Stimulated activated naive CD8-positive, alpha-beta T cell treated with anti-CD3 and anti-CD28 coated beads, Interleukin-15, Interleukin-2, amounts not matched to agents 100 ng/mL and 50 ng/mL, for 24 hours (primary cell): ENCODE results near the gene PCDHB5.
"Not testable (repeated sequence)": the region's sequence is repeated elsewhere in the genome, so short reads cannot be mapped to it uniquely, and the experiment has no call there.

Experiments
- H3K27ac Mint-ChIP-seq: one replicate; pipeline ENCODE4 v1.8.0; 2021; ENCODE audit warnings: mild to moderate bottlenecking, mixed read lengths
- H3K27me3 Mint-ChIP-seq: one replicate; pipeline ENCODE4 v1.8.0; 2021; ENCODE audit warnings: mixed read lengths
- H3K36me3 Mint-ChIP-seq: one replicate; pipeline ENCODE4 v1.8.0; 2021; ENCODE audit warnings: low read depth, mixed read lengths
- H3K4me1 Mint-ChIP-seq: one replicate; pipeline ENCODE4 v1.8.0; 2021; ENCODE audit warnings: low read depth, mixed read lengths
- H3K4me3 Mint-ChIP-seq: one replicate; pipeline ENCODE4 v1.8.0; 2021; ENCODE audit warnings: mild to moderate bottlenecking, mixed read lengths
- H3K9me3 Mint-ChIP-seq: one replicate; pipeline ENCODE4 v1.8.0; 2021; ENCODE audit warnings: mixed read lengths

Gene PCDHB5

GRCh38 chr5:141135030-141135717 is at the start of gene PCDHB5:
Gene PCDHB5, plus strand, starts transcription at chr5:141135206. Its CDS starts 229 bp downstream, at chr5:141135435.
- H3K36me3 Mint-ChIP-seq: peaks cover 4% of the 10 kb centered on the region
- H3K27me3 Mint-ChIP-seq: peaks cover 20% of the 10 kb centered on the region
- H3K9me3 Mint-ChIP-seq: peaks cover 32% of the 10 kb centered on the region
- no peak within 1 kb of the TSS for H3K27ac Mint-ChIP-seq
- peak within 1 kb of the TSS; percentile 37 for H3K4me3 Mint-ChIP-seq
- no peaks in the 10 kb centered on the region for H3K4me1 Mint-ChIP-seq

- peaks cover 25% of the 10 kb centered on the region for H3K9me3 Mint-ChIP-seq
- H3K27ac Mint-ChIP-seq: no peak within 1 kb of the TSS
- H3K4me1 Mint-ChIP-seq: no peaks in the 10 kb centered on the region
- peaks cover 9% of the 10 kb centered on the region for H3K36me3 Mint-ChIP-seq
- H3K4me3 Mint-ChIP-seq: no peak within 1 kb of the TSS
- H3K27me3 Mint-ChIP-seq: peaks cover 48% of the 10 kb centered on the region
These were observed 40.3 kb upstream of the PCDHB5 start, which contains the start of gene PCDHB2 for GRCh38 chr5:141094481-141095262. Gene PCDHB2, plus strand, starts transcription at chr5:141094615. Its CDS starts 176 bp downstream, at chr5:141094791.

GRCh38 chr5:141095263-141095641 is 39.8 kb upstream of the PCDHB5 start:
- peaks cover 9% of the 10 kb centered on the region for H3K36me3 Mint-ChIP-seq
- no peaks in the 10 kb centered on the region for H3K4me1 Mint-ChIP-seq
- H3K4me3 Mint-ChIP-seq: no peak overlapping the region
- peaks cover 51% of the 10 kb centered on the region for H3K27me3 Mint-ChIP-seq
- H3K27ac Mint-ChIP-seq: no peak overlapping the region
- peaks cover 26% of the 10 kb centered on the region for H3K9me3 Mint-ChIP-seq

GRCh38 chr5:141096181-141096580 is 38.8 kb upstream of the PCDHB5 start:
- not testable (repeated sequence) for H3K4me3 Mint-ChIP-seq, H3K27ac Mint-ChIP-seq, H3K4me1 Mint-ChIP-seq, H3K36me3 Mint-ChIP-seq
- Mint-ChIP-seq H3K9me3 (peaks cover 26% of the 10 kb centered on the region), H3K27me3 (peaks cover 59% of the 10 kb centered on the region)

- H3K27ac Mint-ChIP-seq, H3K4me1 Mint-ChIP-seq, H3K36me3 Mint-ChIP-seq, H3K4me3 Mint-ChIP-seq: not testable (repeated sequence)
- H3K27me3 Mint-ChIP-seq: peaks cover 63% of the 10 kb centered on the region
- peaks cover 30% of the 10 kb centered on the region for H3K9me3 Mint-ChIP-seq
These were observed 38.4 kb upstream of the PCDHB5 start for GRCh38 chr5:141096586-141096985.

GRCh38 chr5:141100243-141100805 is 34.7 kb upstream of the PCDHB5 start, which contains the start of gene PCDHB3:
Gene PCDHB3, plus strand, starts transcription at chr5:141100473. Its CDS starts 177 bp downstream, at chr5:141100650.
- H3K9me3 Mint-ChIP-seq: peaks cover 18% of the 10 kb centered on the region
- no peaks in the 10 kb centered on the region for H3K4me1 Mint-ChIP-seq
- H3K4me3 Mint-ChIP-seq: no peak within 1 kb of the TSS
- no peak within 1 kb of the TSS for H3K27ac Mint-ChIP-seq
- peaks cover 58% of the 10 kb centered on the region for H3K27me3 Mint-ChIP-seq
- peaks cover 7% of the 10 kb centered on the region for H3K36me3 Mint-ChIP-seq

GRCh38 chr5:141101059-141101458 is 33.9 kb upstream of the PCDHB5 start:
- H3K4me3 Mint-ChIP-seq: no peak overlapping the region
- no peak overlapping the region for H3K27ac Mint-ChIP-seq
- peaks cover 12% of the 10 kb centered on the region for H3K9me3 Mint-ChIP-seq
- no peaks in the 10 kb centered on the region for H3K4me1 Mint-ChIP-seq
- H3K36me3 Mint-ChIP-seq: no peaks in the 10 kb centered on the region
- peaks cover 53% of the 10 kb centered on the region for H3K27me3 Mint-ChIP-seq

- not testable (repeated sequence) for H3K27ac Mint-ChIP-seq, H3K4me3 Mint-ChIP-seq, H3K4me1 Mint-ChIP-seq, H3K36me3 Mint-ChIP-seq
- peaks cover 12% of the 10 kb centered on the region for H3K9me3 Mint-ChIP-seq
- peaks cover 51% of the 10 kb centered on the region for H3K27me3 Mint-ChIP-seq
These were observed 32.9 kb upstream of the PCDHB5 start for GRCh38 chr5:141102070-141102469.

- H3K9me3 Mint-ChIP-seq: peaks cover 12% of the 10 kb centered on the region
- H3K27me3 Mint-ChIP-seq: peaks cover 48% of the 10 kb centered on the region
- not testable (repeated sequence) for H3K4me3 Mint-ChIP-seq, H3K4me1 Mint-ChIP-seq, H3K27ac Mint-ChIP-seq, H3K36me3 Mint-ChIP-seq
These were observed 32.5 kb upstream of the PCDHB5 start for GRCh38 chr5:141102471-141102870.

- peaks cover 8% of the 10 kb centered on the region for H3K9me3 Mint-ChIP-seq
- H3K4me3 Mint-ChIP-seq: no peak overlapping the region
- H3K27me3 Mint-ChIP-seq: peaks cover 33% of the 10 kb centered on the region
- H3K27ac Mint-ChIP-seq: no peak overlapping the region
- no peaks in the 10 kb centered on the region for H3K36me3 Mint-ChIP-seq
- no peaks in the 10 kb centered on the region for H3K4me1 Mint-ChIP-seq
These were observed 29.7 kb upstream of the PCDHB5 start for GRCh38 chr5:141105350-141105749.

GRCh38 chr5:141119250-141119649 is 15.8 kb upstream of the PCDHB5 start:
- no peaks in the 10 kb centered on the region for H3K36me3 Mint-ChIP-seq
- H3K4me1 Mint-ChIP-seq: no peaks in the 10 kb centered on the region
- H3K9me3 Mint-ChIP-seq: peaks cover 25% of the 10 kb centered on the region
- H3K4me3 Mint-ChIP-seq: no peak overlapping the region
- peaks cover 26% of the 10 kb centered on the region for H3K27me3 Mint-ChIP-seq
- H3K27ac Mint-ChIP-seq: no peak overlapping the region

- Mint-ChIP-seq H3K9me3 (peaks cover 16% of the 10 kb centered on the region), H3K4me3 (no peak within 1 kb of the TSS)
These were observed 13.4 kb upstream of the PCDHB5 start, which contains the start of gene PCDHB4 for GRCh38 chr5:141121563-141121962. Gene PCDHB4, plus strand, starts transcription at chr5:141121818. Its CDS starts 181 bp downstream, at chr5:141121999.

GRCh38 chr5:141121985-141122384 is 13.0 kb upstream of the PCDHB5 start:
- Mint-ChIP-seq H3K9me3 (peaks cover 12% of the 10 kb centered on the region), H3K4me1 (no peaks in the 10 kb centered on the region), H3K4me3 (no peak overlapping the region), H3K27ac (no peak overlapping the region), H3K27me3 (peaks cover 27% of the 10 kb centered on the region), H3K36me3 (no peaks in the 10 kb centered on the region)

More at GRCh38 chr5:141121563-141121962, 13.4 kb upstream of the PCDHB5 start, which contains the start of gene PCDHB4:
- peaks cover 27% of the 10 kb centered on the region for H3K27me3 Mint-ChIP-seq
- no peak within 1 kb of the TSS for H3K27ac Mint-ChIP-seq
- H3K4me1 Mint-ChIP-seq: no peaks in the 10 kb centered on the region
- H3K36me3 Mint-ChIP-seq: no peaks in the 10 kb centered on the region

- H3K27ac Mint-ChIP-seq, H3K36me3 Mint-ChIP-seq, H3K4me3 Mint-ChIP-seq, H3K4me1 Mint-ChIP-seq: not testable (repeated sequence)
- Mint-ChIP-seq H3K9me3 (peaks cover 12% of the 10 kb centered on the region), H3K27me3 (peaks cover 38% of the 10 kb centered on the region)
These were observed 11.4 kb upstream of the PCDHB5 start for GRCh38 chr5:141123396-141124135.
